Stimulated activated CD8-positive, alpha-beta memory T cell treated with anti-CD3 and anti-CD28 coated beads, Interleukin-15, amount 100 ng/mL, for 48 hours (primary cell): ENCODE measurements around the gene RPS15.
A peak's percentile ranks its signal among the peaks of the same experiment; 100 is the strongest.
"Not testable (repeated sequence)": the region's sequence is repeated elsewhere in the genome, so short reads cannot be mapped to it uniquely, and the experiment has no call there.

Experiments used
- DNase-seq, 2 donors: peaks; one replicate each; pipeline ENCODE4 v3.0.0-alpha.2; 2020; ENCODE audit warnings: low read depth in 2 of 2

The RPS15 gene

DNA sequence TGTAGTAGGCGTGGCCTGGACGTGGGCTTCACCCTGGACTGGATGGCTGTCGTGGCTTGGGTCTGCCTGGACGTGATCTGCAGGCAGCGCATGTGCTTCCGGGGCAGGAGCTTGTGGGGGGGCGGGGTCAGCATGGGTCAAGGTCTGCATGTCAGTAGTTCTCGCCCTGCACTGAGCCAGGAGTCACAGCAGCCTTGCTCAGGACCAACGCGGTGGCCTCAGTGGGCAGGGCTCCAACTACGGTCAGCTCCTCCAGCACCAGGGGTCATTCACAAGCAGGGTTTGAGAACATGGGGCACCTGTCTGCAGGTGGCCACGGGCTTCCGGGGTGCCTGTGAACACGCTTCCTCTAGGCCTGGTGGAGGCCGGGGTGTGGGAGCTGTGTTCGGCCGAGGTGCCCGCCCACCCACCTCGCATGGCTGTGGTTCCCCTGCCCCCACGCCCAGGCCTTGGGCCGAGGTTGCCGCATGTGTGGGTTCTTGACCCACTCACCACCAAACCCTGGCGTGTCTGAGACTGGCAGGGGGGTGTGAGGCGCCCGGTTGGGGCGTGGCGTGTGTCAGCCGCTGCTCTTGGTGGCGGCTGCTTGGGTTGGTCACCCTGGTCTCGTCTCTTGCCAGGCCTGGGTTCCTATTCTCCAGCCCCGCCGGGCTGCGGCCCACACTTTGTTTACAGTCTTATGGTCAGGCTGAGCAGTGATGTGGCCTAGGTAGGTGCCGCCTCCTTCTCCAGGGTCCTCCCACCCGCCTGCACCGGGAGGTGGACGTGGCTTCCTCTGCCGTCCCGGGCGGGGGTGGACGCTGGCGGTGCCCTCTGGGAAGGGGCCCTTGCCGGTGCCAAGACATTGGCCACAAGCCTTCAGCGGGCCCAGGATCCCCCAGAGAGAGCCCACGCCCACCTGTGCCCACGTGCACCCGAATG is 4.8 kb upstream of the RPS15 start:
- DNase-seq = no peak

- DNase-seq = no peak
Observed at GRCh38 chr19:1434040-1434366, 4.2 kb upstream of the RPS15 start.

- no peak for DNase-seq
Observed at GRCh38 chr19:1434577-1435060, 3.6 kb upstream of the RPS15 start.

GRCh38 chr19:1435378-1435989 is 2.7 kb upstream of the RPS15 start:
- no peak for DNase-seq

DNA sequence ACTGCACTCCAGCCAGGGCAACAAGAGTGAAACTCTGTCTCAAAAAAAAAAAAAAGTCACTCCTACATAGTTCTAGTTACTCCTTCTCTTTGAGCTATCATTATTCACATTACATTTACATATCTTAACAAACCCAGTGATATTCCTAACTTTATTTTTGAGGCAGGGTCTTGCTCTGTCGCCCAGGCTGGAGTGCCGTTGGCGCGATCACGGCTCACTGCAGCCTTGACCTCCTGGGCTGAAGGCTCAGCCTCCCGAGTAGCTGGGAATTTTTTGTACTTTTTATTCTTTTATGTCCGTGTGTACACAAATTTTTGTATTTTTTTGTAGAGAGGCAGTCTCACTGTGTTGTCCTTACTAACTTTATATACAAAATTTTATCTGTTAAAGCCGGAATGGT is 587 bp upstream of the RPS15 start:
- DNase-seq = no peak

- no peak for DNase-seq
Observed at GRCh38 chr19:1438933-1439354, 748 bp downstream of the RPS15 start.

DNA sequence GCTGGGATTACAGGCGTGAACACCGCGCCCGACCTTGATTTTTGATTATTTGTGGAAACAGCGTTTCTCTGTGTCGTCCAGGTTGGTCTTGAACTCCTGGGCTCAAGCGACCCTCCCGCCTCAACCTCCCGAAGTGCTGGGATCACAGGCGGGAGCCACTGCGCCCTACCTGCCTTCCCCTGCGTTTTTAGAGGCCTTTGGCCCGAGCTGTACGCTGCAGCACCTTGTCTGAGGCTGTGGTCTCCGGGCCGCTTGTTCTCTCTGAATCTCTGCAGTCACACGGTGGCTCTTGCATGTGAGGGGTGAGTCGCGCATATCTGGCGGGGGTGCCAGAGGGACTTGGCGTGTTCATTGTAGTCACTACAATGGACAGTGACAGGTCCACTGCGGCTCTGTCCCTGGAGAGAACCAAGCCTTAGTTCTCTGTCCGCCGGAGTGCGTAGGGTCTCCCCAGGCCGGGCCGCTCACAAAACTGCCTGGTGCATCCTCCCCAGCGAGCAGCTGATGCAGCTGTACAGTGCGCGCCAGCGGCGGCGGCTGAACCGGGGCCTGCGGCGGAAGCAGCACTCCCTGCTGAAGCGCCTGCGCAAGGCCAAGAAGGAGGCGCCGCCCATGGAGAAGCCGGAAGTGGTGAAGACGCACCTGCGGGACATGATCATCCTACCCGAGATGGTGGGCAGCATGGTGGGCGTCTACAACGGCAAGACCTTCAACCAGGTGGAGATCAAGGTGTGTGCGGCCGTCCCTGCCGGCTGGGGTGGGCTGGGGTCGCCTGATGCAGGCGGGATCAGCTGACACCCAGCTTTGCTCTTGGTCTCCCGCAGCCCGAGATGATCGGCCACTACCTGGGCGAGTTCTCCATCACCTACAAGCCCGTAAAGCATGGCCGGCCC is 1.6 kb downstream of the RPS15 start:
- not testable (repeated sequence) for DNase-seq

DNA sequence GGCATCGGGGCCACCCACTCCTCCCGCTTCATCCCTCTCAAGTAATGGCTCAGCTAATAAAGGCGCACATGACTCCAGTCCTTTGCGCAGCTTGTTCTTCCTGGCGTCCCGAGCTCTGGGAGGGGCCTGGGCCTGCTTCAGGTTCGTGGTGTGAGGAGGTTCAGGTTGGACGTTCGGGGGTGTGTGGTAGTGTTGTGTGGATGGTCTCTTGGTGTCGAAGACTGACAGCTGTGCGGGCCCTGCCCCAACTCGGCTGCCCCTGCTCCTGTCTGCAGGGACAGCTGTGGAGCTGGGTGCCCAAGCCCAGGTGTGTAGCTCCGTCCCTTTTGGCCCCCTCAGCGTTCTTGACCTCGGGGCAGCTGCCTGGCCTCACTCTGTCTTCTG is 2.2 kb downstream of the RPS15 start:
- no peak for DNase-seq

GRCh38 chr19:1441022-1441426 is 2.8 kb downstream of the RPS15 start:
- DNase-seq = no peak

DNA sequence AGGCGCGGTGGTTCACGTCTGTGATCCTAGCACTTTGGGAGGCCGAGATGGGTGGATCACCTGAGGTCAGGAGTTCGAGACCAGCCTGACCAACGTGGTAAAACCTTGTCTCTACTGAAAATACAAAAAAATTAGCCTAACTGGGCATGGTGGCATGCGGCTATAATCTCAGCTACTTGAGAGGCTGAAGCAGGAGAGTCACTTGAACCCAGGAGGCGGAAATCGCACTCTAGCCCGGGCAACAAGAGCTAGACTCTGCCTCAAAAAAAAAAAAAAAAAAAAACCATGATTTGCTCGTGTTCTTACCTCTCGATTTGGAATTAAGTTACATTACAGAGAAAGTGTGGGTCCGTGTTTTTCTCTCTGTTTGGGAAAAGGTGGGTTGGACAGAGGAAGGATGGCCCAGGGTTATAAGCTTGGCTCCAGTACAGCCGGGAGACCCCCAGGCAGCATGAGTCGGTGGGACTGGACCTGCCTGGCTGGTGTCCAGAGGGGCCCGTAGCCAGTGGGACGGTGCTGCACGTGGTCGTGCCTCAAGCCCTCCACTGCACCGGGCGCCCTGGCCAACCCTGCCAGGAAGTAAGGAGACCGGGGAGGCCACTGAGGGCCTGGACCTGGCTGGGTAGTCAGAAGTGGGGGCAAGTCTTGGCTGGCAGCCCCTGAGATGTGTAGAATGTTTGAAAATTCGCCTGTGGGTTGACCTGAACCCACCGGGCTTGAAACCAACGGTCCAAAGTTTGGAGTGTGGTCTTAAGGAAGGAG is 3.7 kb downstream of the RPS15 start:
- no peak for DNase-seq

DNA sequence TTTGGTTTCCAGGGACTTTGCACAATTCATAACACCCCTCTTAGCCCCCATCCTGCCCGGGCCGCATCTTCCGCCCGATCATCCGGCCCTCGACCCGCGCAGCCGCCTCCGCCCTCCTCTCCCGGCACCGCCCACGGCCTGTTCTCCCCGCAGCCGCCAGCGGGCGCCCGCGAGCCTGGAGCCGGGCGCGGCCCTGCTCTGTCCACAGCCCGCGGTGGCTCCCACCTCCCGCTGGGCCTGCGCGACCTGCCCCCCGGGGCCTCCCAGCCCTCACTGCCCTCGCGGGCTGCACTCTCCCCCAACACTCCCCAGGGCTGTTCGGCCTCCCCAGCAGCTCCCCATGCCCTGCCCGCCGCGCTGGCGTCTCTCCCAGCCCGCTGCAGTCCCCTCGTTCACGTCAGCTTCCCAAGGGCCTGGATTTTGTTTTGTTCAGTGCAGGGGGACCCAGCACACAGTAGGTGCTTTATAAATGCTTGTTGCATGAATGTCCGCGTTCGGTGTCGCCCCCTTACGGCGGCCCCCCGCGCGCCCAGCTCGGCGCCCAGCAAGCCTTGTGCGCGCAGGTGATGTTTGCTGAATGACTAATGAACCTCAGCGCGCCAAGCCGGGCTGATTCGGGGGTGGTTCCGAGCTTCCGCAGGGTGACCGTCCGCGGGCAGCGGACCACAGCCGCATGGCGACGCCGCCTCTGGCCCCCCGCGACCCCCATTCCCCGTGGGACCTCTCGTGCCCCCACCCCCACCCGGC is 7.2 kb downstream of the RPS15 start:
- DNase-seq = peak; percentile 71 to 73

- DNase-seq = no peak
Observed at GRCh38 chr19:1445932-1446712, 7.9 kb downstream of the RPS15 start.

DNA sequence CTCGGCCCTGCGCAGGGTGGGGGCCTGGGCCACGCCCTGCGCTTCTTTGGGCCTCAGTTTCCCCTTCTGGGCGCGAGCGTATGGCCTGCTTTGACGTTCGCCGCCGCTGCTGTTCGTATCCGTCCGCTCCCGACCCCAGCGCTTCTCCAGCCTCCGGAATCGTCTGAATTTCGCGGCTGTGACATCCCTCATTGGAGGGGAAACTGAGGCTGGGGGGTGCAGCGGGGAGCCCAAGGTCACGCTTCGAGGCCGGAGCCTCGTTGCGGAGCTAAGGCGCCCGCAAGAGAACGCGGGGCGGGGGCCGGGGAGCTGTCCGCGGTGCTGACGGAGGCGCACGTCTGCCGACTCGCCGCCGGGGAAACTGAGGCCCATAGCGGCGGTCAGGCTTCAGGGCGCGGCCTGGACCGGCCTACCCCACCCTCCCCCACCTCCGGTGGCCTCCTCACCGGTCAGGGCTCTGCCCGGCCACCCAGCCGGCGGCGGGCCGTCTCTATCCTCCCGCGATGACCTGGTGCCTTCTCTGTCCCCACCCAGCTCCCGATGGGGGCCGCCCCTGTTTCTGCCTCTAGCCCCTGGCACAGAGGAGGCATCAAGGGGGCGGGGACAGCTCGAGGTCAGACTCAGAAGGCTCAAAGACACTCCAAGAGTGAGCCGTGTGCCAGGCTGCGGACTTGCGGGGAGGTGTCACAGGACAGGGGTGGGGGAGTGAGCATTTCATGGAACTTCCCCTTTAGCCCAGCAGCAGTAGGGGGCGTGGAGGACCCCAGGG is 8.7 kb downstream of the RPS15 start:
- no peak for DNase-seq

GRCh38 chr19:1447504-1447903 is 9.3 kb downstream of the RPS15 start:
- no peak for DNase-seq

DNA sequence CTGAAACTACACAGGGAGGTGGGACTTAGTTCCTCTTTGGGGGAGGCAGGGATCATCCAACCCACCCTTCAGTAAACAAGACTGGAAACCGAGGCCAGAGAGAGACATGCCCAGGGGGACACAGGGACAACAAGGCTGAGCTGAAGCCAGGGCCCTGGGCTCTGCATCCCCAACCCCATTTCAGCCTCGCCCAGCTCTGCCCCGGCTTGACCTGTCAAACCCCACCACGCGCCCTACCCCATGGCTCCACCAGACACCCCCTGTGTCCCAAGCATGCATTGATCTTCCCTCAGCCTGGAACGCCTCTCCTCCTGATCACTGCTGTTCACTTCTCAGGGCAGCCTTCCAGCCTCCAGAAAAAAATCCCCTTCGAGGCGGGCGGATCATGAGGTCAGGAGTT is 9.7 kb downstream of the RPS15 start:
- DNase-seq = no peak

DNA sequence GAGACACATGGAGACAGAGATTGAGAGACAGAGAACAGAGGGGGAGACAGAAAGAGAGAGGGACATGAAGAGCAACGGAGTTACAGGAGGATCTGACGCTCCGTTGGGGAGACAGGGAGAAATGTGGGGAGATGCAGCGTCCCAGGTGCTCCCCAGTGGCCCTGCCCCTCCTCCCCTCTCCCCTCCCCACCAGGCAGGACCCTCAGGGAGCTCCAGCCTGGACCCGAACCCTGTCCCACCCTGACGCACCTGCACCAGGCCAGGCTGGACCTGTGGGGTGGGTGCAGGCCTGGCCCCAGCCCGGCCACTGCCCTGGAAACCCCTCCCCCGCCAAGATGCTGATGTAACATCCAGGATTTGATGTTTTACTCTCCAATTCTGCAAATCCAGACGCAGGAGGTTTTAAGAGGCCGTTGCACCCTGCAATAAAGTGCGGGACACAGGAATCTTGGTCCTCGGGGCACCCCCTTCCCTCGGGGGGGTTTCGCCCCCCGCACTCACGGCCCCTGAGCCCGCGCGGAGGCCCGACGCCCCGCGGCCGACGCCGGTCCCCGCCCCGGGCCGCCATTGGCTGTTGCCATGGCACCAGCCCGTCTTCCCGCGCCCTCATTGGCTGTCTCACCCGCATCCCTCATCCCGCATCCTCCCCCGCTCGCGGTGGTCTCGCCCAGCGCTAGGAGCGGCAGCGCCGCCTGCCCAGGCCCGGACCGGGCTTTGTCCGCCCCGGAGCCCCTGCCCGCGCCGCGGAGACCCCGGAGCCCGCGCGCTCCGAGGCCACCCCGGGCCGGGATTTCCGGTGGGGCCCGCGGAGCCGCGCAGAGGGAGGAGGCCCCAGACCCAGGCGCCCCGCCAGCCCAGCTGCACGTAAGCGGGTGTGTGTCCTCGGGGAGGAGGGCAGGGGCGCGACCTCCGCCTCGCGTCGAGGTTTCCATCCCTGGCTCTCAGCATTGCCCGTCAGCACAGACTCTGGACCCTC is 11.6 kb downstream of the RPS15 start, which contains the start of gene APC2:
Gene APC2, plus strand, starts transcription at position 655 of the 976 bp plus-strand sequence. CDS start 2,881 bp downstream, outside the sequence.
- no peak for DNase-seq
